Upper lobe of left lung (tissue), 4 donors: Measurements from ENCODE around the gene GOLPH3L.

Experiments used
- CTCF ChIP-seq, 6 experiments: fragments of 450-650 bp in 4 of 6; fragments of 200-600 bp in 2 of 6; sonication (generic) in 2 of 6; IDR thresholded peaks; one replicate each; pipeline ENCODE4 v1.5.1; 2016 to 2019; ENCODE audit warnings: antibody characterized with exemption in 6 of 6
- POLR2A ChIP-seq, 4 donors: fragments of 450-650 bp; IDR thresholded peaks; one replicate each; pipeline ENCODE4 v1.5.1; 2016 to 2017; ENCODE audit warnings: antibody characterized with exemption in 4 of 4, mild to moderate bottlenecking in 2 of 4
- POLR2AphosphoS5 ChIP-seq, 2 donors: sonication (generic); formaldehyde crosslinking; IDR thresholded peaks; one replicate each; pipeline ENCODE4 v1.5.1; 2017; ENCODE audit warnings: antibody characterized with exemption in 2 of 2

- TF ChIP-seq CTCF (IDR thresholded peaks at IDR 0.05) (no peak), POLR2A (IDR thresholded peaks at IDR 0.05) (no peak), POLR2AphosphoS5 (IDR thresholded peaks at IDR 0.05) (no peak)
Measured at GRCh38 chr1:150626150-150626549, 70.8 kb downstream of the GOLPH3L start.
